NCI-H1105 (cell line): Measurements from ENCODE around the gene ZNF710.

Experiments used
- DNase-seq: peaks from one replicate; lab custom pipeline; 2025; lab: John Stamatoyannopoulos, UW

ZNF710 gene

DNA sequence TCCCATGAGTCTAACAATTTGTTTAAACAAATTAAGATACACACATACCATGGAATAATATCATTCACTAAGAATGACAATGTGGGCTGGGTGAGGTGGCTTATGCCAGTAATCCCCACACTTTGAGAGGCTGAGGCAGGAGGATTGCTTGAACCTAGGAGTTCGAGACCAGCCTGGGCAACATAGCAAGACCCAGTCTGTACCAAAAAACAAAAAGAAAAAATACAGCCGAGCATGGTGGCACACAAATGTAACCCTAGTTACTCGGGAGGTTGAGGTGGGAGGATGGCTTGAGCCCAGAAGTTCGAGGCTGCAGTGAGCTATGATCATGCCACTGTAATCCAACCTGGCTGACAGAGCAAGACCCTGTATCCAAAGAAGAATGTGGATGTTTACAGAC, 4.0 kb upstream of the ZNF710 start:
- DNase-seq = no peak

DNA sequence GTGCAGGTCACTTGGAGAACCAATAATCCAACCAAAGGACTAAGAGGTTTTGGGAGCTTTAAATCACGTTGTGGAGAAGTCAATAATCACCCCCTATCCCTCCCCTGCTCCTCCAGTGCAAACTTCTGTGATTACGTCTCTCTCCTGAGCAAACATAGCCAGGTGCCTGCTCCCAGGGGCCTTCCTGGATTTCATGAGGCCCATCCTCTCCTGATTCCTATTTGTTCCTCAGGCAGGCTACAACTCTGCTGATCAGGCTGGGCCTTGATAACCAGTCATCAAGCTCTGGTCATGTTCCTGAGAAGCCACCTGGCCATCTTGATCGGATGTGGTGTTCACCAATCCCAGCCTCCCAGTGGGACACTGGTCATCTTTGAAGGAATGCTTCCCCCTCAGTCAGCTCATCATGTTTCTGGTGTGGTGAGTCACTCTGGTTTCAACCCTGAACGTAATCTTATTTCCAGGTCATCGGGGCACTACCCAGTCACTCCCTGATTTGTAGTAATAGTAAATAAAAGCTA, 2.9 kb upstream of the ZNF710 start:
- DNase-seq = no peak

DNA sequence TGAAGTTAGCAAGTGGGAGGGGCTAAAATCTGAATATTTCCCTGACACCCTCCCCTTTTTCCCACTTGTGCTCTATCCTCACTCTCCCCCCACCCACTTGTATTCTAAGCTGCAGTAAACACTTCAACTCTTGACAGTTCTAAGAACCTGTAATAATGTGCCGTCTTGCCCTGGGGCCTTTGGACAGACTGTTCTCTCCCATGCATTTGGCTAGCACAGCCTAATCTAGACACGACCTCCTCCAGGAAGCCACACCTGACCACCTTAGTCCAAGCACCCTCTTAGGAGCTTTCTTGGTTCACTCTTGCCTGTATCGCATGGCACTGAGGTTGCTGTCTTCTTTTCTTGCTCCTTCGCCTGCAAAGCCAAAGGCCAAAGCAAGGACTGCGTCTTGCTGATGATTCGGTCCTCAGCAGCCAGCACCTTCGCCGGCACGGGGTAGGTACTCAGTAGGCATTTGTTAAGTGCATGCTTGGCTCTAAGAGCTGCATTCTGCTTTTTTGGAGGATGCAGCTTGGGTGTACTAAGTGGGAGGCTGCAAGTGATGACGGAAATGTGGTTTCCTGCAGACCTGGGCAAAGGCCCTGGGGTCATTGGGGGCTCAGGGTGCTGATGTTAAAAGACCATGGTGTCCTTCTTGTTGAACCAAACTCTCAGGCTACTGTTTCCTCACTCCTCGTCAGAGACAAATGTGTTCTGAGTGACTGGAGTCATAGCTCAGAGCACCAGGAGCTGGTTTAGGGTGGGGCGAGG, 2.0 kb upstream of the ZNF710 start:
- DNase-seq = no peak

- DNase-seq = no peak
Observed at GRCh38 chr15:89999676-90000185, 1.4 kb upstream of the ZNF710 start.

DNA sequence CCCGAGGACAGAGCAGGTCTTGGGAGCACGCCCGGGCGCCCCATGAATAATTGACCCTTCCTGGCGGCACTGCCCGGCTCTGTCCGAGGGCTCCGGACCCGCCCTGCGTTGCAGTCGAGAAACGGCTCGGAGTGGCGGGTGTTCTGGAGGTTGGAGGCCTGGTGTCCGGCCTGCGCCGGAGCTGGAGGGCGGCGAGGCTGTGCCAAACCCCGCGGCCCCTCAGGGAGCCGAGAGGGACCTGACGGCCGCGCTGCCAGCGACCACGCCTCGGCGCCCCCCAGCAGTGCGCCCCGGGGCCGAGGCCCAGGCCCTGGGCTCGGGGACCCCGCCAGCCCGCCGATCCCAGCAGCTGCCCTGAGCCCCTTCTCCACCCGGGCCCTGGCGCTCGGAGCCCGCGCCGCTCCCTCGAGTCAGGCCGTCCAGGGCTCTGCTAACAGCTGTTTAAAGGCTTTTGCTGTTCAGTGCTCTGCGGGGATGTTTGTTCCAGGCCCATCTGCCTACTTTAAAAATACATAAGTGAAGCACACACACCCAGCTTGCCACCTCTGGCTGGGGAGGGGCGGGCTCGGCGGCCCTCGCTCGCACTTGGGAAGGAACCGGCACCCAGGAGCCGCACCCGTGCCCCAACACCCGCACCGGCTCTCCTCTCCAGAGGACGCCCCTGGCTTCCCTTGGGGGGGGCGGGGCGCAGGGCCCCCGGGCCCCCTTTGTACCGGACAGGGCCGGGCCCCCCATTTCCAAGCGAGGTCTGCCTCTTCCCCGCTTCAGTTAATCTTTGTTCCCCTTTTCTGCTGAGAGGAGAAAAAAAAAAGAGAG, 730 bp upstream of the ZNF710 start:
- DNase-seq = no peak

DNA sequence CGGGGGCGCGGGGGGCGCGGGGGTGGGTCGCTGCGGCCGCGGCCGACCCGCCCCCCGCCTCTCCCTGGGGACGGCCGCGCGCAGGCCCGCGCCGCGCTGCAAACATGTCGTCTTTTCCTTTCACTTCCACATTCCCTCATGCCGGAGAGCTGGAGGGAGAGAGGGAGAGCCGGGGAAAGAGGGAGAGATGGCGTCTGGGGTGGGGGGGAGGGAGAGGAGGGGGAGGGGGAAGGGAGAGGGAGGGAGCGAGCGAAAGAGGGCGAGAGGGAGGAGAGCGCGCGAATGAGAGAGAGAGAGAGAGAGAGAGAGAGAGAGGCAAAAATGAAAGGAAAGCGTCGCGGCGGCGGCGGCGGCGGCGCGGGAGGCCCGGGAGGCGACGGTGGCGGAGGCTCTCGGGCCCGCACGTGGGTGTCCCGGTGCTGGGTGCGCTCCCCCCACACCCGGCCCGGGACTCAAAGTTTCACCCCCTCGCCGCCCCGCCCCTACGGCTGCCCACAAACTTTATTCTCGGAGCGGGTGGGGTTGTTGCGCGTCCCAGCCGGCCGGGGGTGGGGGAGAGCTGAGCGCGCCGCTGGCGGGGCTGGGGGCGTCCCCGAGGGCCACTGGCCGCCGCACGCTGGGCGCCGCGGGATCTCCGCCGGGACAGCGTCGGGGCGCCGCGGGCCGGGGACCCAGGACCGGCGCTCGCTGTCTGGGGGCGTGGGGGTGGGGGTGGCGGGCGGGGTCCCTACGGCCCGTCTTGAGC, 731 bp downstream of the ZNF710 start:
- DNase-seq = peak; percentile 7

GRCh38 chr15:90002428-90002844, 1.3 kb downstream of the ZNF710 start:
- DNase-seq = no peak

GRCh38 chr15:90003736-90004135, 2.6 kb downstream of the ZNF710 start:
- no peak for DNase-seq

DNA sequence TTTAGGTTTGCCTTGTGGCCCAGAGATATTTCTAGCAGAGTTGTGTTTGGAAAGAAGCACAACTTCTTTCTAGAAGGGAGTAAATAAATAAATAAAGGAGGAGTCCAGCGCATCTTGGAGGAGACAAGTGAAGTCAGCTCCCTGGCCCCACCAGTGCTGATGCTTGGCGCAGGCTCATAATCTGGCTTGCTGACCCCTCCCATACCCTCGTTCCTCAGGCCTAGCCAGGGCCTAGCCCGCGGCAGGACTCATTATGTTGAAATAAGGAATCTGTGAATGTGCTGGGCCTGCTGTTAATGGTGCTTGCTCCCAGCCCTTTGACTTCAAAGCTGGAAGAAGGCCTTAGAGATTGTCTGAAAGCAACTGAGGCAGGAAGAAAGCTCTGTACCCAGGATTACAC, 3.1 kb downstream of the ZNF710 start:
- no peak for DNase-seq

DNA sequence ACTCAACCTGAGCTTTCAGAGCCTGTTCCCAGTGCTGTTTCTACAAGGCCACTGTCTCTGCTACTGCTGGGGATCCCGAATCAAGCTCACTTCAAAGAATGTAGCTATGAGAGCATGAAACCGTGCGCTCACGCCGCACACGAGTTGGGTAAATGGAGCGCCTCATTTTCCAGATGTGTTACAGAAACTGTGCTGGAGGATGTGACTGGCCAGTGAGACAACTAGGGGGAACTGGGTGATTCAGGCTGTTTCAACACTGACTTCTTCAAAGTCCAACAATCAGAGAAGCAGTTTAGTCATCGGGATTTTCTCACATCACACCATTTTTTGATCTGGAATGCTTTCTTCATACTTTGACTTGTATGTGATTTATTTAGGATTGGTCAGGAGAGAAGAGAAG, 3.5 kb downstream of the ZNF710 start:
- no peak for DNase-seq

DNA sequence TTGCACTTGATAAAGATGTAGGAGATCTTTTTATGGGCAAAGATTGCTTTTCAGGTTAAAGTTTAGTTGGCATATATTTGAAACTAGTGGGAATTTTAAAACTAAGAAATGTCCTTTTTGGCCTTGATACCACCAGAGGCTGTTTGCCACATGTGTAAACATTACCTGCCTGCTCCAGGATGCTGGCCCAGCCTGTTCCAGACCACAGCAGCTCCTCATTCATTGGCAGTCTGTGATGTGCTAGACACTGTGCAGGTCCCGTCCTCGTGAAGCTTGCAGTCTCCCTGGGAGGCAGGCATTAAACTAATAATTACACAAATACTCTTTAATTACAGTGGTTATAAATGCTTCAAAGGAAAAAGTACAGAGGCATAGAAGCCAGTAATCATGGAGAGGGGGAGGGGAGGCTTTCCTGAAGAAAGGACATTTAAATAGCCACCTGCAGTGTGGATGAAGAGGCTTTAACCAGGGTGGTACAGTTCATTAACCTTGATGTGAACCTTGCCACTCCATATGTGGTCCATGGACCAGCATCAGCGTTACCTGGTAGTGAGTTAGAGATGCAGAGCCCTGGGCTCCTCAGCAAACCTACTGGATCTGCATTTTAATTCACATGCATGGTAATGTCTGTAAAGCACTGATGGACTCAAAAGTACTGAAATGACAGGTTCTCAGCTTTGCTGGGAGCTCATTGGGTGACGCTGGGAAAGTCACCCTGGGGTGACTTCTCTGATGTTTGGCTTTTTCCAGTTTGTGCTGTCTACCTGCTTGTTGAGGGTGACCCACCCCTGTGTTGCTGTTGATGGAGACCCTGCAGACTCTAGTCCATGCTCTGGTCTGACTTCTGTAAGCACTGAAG, 5.3 kb downstream of the ZNF710 start:
- no peak for DNase-seq

- no peak for DNase-seq
Observed at GRCh38 chr15:90007076-90007460, 5.9 kb downstream of the ZNF710 start.

- DNase-seq = no peak
Observed at GRCh38 chr15:90008607-90009006, 7.5 kb downstream of the ZNF710 start.

DNA sequence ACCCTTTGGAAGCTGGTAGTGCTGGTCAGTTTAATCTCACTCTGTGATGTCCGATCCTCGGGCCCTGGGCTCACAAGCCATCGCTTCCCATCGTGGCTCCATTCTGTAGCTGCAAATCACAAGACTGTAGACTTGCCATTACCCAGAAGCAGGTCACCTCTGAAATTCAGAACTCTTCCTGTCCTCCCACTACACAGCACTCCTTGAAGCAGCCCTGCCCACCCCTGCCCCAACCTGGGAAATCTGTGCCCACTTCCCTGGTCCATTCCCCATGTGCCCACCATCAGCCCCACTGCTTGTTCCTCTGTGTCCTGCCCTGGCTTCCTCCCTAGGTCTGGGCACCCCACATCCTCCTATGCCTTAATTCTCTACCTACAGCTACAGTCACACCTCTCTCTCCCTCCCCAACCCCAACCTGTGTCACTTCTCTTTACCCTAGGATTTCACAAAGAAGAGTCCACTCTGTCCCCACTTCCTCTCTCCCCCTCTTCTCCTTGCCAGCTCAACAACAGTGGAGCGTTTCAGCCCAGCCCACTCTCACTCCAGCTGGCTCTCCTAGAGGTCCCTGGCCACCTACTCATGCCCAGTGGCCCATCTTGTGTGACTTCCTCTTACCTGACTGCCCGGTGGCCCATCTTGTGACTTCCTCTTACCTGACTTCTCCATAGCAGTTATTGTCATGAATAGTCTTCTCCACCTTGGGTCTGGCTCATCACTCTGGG, 8.3 kb downstream of the ZNF710 start:
- no peak for DNase-seq

GRCh38 chr15:90011705-90012104, 10.6 kb downstream of the ZNF710 start:
- DNase-seq = no peak

DNA sequence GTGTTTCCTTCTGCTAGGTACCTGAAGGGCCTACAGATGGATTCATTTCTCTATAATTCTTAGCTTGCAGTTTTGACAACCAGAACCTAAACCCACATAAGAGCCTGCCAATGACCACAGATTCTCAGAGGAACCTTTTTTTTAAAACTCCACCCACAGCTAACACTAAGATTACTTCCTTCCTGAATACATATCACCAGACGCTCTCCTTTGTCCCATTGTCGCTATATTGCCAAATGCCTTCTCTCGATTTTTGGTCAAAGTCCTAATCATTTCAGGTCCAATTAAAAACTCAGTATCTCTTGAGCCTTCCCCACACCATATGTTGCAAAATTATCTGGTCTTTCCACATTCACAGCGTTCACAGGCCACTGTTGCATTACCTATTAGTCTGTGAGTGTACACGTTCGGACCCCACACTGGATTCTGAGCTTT, 12.4 kb downstream of the ZNF710 start:
- DNase-seq = no peak

- DNase-seq = no peak
Observed at GRCh38 chr15:90015294-90015693, 14.2 kb downstream of the ZNF710 start.

GRCh38 chr15:90015749-90016148, 14.6 kb downstream of the ZNF710 start:
- no peak for DNase-seq

DNA sequence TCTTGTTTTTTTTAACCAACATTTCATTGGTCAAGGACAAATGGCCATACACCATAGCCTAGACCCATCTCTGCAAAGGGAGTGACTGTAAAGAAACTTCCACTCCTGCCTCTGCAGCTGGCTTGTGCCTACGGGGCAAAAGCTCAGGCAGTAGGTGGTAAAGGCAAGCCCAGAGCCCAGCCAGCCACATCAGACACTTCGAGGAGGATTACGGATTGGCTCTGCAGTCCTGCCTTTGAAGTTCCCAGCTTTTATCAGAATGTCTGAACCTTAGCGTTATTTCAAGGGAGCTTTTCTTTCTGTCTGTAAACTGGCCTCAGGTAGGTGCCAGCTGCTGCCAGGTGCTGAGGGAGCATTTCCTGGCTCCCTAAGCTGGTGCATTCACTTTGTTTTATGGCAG, 15.6 kb downstream of the ZNF710 start:
- DNase-seq = no peak

DNA sequence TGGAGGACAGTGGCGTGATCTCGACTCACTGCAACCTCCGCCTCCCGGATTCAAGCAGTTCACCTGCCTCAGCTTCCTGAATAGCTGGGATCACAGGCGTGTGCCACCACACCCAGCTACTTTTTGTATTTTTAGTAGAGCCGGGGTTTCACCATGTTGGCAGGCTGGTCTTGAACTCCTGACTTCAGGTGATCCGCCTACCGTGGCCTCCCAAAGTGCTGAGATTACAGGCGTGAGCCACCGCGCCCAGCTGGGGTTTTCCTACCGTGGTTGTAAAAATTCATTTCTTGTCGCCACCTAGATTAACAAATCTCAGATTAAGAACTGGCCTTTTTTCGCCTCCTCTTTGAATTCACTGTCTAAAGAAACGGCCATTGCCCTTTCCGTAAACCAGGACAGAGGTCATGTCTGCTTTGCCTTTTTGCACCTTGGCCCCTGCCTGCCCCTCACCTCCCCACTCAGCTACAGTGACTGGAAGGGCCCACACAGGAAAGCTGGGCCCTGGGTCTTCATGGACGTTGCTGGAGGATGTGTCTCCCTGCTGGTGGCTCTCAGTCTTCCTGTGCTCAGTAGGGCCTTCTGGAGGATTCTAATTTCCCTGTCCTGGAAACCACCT, 17.2 kb downstream of the ZNF710 start:
- no peak for DNase-seq
